Mesenchymal stem cell (in vitro differentiated cells and primary cell): ENCODE measurements around the gene DSN1.

Experiments
- DNase-seq: peaks from one replicate; pipeline ENCODE4 v3.0.0-alpha.2; 2013
- H2AFZ ChIP-seq: one replicate; pipeline ENCODE4 v1.6.1; 2013; ENCODE audit warnings: low read depth, mild to moderate bottlenecking, control low read depth, inconsistent platforms, low read length, moderate library complexity
- H2AK5ac ChIP-seq: 2 replicates; pipeline ENCODE4 v1.6.1; 2013; ENCODE audit warnings: low read length, moderate library complexity, mild to moderate bottlenecking, inconsistent platforms; ENCODE audit not compliant: severe bottlenecking
- H2BK120ac ChIP-seq: one replicate; pipeline ENCODE4 v1.6.1; 2013; ENCODE audit warnings: low read depth, mild to moderate bottlenecking, inconsistent platforms, low read length, moderate library complexity
- H2BK12ac ChIP-seq, 2 experiments: one replicate each; pipeline ENCODE4 v1.6.1; 2013; ENCODE audit warnings: inconsistent platforms in 2 of 2, low read length in 2 of 2, mild to moderate bottlenecking in 2 of 2, moderate library complexity in 2 of 2, control low read depth in 1 of 2
- H2BK15ac ChIP-seq: one replicate; pipeline ENCODE4 v1.6.1; 2013; ENCODE audit warnings: mild to moderate bottlenecking, low read depth, inconsistent platforms; ENCODE audit not compliant: poor library complexity, severe bottlenecking
- H2BK5ac ChIP-seq: 2 replicates; pipeline ENCODE4 v1.6.1; 2013; ENCODE audit warnings: low read depth, mild to moderate bottlenecking, low read length, control low read depth, inconsistent platforms; ENCODE audit not compliant: poor library complexity, severe bottlenecking
- H3K14ac ChIP-seq, 2 experiments: one replicate each; pipeline ENCODE4 v1.6.1; 2013; ENCODE audit warnings: inconsistent platforms in 2 of 2, low read length in 2 of 2, control low read depth in 1 of 2, mild to moderate bottlenecking in 1 of 2, moderate library complexity in 1 of 2
- H3K18ac ChIP-seq, 2 experiments: one replicate each; pipeline ENCODE4 v1.6.1; 2013; ENCODE audit warnings: inconsistent platforms in 2 of 2, low read length in 2 of 2, control low read depth in 1 of 2, low read depth in 1 of 2, mild to moderate bottlenecking in 1 of 2
- H3K23ac ChIP-seq, 2 experiments: one replicate each; pipeline ENCODE4 v1.6.1; 2013; ENCODE audit warnings: inconsistent platforms in 2 of 2, low read length in 2 of 2, mild to moderate bottlenecking in 2 of 2, moderate library complexity in 2 of 2, control low read depth in 1 of 2
- H3K27ac ChIP-seq: 2 replicates; pipeline ENCODE4 v1.5.1; 2013; ENCODE audit warnings: mild to moderate bottlenecking, moderate library complexity, low read length, control low read depth, inconsistent platforms; ENCODE audit not compliant: poor library complexity, severe bottlenecking
- H3K27me3 ChIP-seq, 2 experiments: 2 replicates each; pipeline versions ENCODE4 v1.6.1 to v1.7.0; 2013; ENCODE audit warnings: low read length in 2 of 2, mild to moderate bottlenecking in 2 of 2, moderate library complexity in 2 of 2, control low read depth in 1 of 2, inconsistent platforms in 1 of 2; ENCODE audit not compliant: control insufficient read depth in 1 of 2, insufficient read depth in 1 of 2
- H3K36me3 ChIP-seq, 2 experiments: 2 replicates each; pipeline versions ENCODE4 v1.6.1 to v1.7.0; 2013; ENCODE audit warnings: low read length in 2 of 2, control low read depth in 1 of 2, inconsistent platforms in 1 of 2, low read depth in 1 of 2, mild to moderate bottlenecking in 1 of 2; ENCODE audit not compliant: insufficient read depth in 2 of 2, control insufficient read depth in 1 of 2
- H3K4ac ChIP-seq, 2 experiments: one replicate each; pipeline ENCODE4 v1.6.1; 2013; ENCODE audit warnings: inconsistent platforms in 2 of 2, low read length in 2 of 2, mild to moderate bottlenecking in 2 of 2, moderate library complexity in 2 of 2, control low read depth in 1 of 2, low read depth in 1 of 2
- H3K4me1 ChIP-seq: 2 replicates; pipeline ENCODE4 v1.6.1; 2013; ENCODE audit warnings: low read depth, low read length, control low read depth; ENCODE audit not compliant: control insufficient read depth, insufficient read depth
- H3K4me2 ChIP-seq: 2 replicates; pipeline ENCODE4 v1.6.1; 2013; ENCODE audit warnings: low read length, mild to moderate bottlenecking, inconsistent platforms; ENCODE audit not compliant: poor library complexity, severe bottlenecking
- H3K4me3 ChIP-seq, 2 experiments: 2 replicates each; pipeline versions ENCODE4 v1.5.1 to v1.7.0; 2013; ENCODE audit warnings: low read length in 2 of 2, mild to moderate bottlenecking in 2 of 2, control low read depth in 1 of 2, low read depth in 1 of 2; ENCODE audit not compliant: insufficient read depth in 1 of 2
- H3K79me1 ChIP-seq: replicated peaks from 2 replicates; pipeline ENCODE4 v1.6.1; 2013; ENCODE audit warnings: mild to moderate bottlenecking, control low read depth, low read length, inconsistent platforms; ENCODE audit not compliant: poor library complexity, severe bottlenecking
- H3K9ac ChIP-seq: 2 replicates; pipeline ENCODE4 v1.7.0; 2013; ENCODE audit warnings: mild to moderate bottlenecking, low read length, moderate library complexity
- H3K9me3 ChIP-seq: 2 replicates; pipeline ENCODE4 v1.7.0; 2013; ENCODE audit warnings: mild to moderate bottlenecking, low read length; ENCODE audit not compliant: control insufficient read depth
- H4K8ac ChIP-seq: one replicate; pipeline ENCODE4 v1.6.1; 2013; ENCODE audit warnings: inconsistent platforms, mild to moderate bottlenecking, low read length, moderate library complexity
- H4K91ac ChIP-seq: one replicate; pipeline ENCODE4 v1.6.1; 2013; ENCODE audit warnings: mild to moderate bottlenecking, low read length, inconsistent platforms
- WGBS: methylation state at CpG from one replicate; pipeline ENCODE4 v1.1.7; 2013; ENCODE audit warnings: mixed read lengths; 5-methylcytosine and 5-hydroxymethylcytosine counted together

The DSN1 gene

GRCh38 chr20:36817496-36817895, 43.9 kb upstream of the DSN1 start:
- Histone ChIP-seq H2AK5ac (no peak overlapping the region), H4K91ac (no peak overlapping the region), H3K36me3 (peaks cover 52 to 87% of the 10 kb centered on the region in 2 experiments), H3K14ac (no peak overlapping the region), H3K27ac (no peak overlapping the region), H3K9ac (no peak overlapping the region), H2BK12ac (no peak overlapping the region), H3K4me2 (no peak overlapping the region), H3K79me1 (peaks cover 47% of the 10 kb centered on the region), H2BK15ac (no peak overlapping the region), H3K27me3 (no peaks in the 10 kb centered on the region), H3K4me1 (peaks cover 9% of the 10 kb centered on the region), H3K4me3 (no peak overlapping the region), H2BK5ac (no peak overlapping the region), H3K23ac (no peak overlapping the region), H3K9me3 (no peaks in the 10 kb centered on the region), H4K8ac (peak overlapping the region; percentile 36), H2BK120ac (no peak overlapping the region), H3K4ac (no peak overlapping the region), H3K18ac (no peak overlapping the region), H2AFZ (no peak overlapping the region)
- WGBS: 96% methylated on average over 3 of the region's 3 CpGs
- DNase-seq: no peak

GRCh38 chr20:36815454-36816091, 42.0 kb upstream of the DSN1 start:
- Histone ChIP-seq H3K79me1 (peaks cover 44% of the 10 kb centered on the region), H3K23ac (no peak overlapping the region), H3K27ac (no peak overlapping the region), H3K14ac (no peak overlapping the region), H2AFZ (no peak overlapping the region), H2AK5ac (no peak overlapping the region), H2BK5ac (no peak overlapping the region), H3K9ac (no peak overlapping the region), H3K27me3 (no peaks in the 10 kb centered on the region), H3K36me3 (peaks cover 49 to 85% of the 10 kb centered on the region in 2 experiments), H3K9me3 (no peaks in the 10 kb centered on the region), H2BK15ac (no peak overlapping the region), H3K4ac (no peak overlapping the region), H3K4me3 (no peak overlapping the region), H3K18ac (no peak overlapping the region), H4K8ac (peak overlapping the region; percentile 32), H4K91ac (peak overlapping the region; percentile 34), H3K4me2 (no peak overlapping the region), H2BK120ac (no peak overlapping the region), H3K4me1 (peaks cover 3% of the 10 kb centered on the region), H2BK12ac (no peak overlapping the region)
- WGBS: 97% methylated on average over 49 of the region's 49 CpGs
- DNase-seq: no peak

GRCh38 chr20:36812594-36813463, 39.3 kb upstream of the DSN1 start:
- peaks cover 52 to 82% of the 10 kb centered on the region in 2 experiments for H3K36me3 ChIP-seq
- no peak overlapping the region for H3K4me2 ChIP-seq
- no peak overlapping the region for H2BK120ac ChIP-seq
- no peak overlapping the region for H3K4ac ChIP-seq
- no peak overlapping the region for H2BK15ac ChIP-seq
- no peak overlapping the region for H4K8ac ChIP-seq
- H3K4me3 ChIP-seq: no peak overlapping the region
- no peak overlapping the region for H3K23ac ChIP-seq
- no peak overlapping the region for H3K27ac ChIP-seq
- H3K27me3 ChIP-seq: no peaks in the 10 kb centered on the region
- H3K9me3 ChIP-seq: no peaks in the 10 kb centered on the region
- no peak overlapping the region for H2BK12ac ChIP-seq
- H2AFZ ChIP-seq: no peak overlapping the region
- no peak overlapping the region for H3K9ac ChIP-seq
- H4K91ac ChIP-seq: no peak overlapping the region
- no peak overlapping the region for H2AK5ac ChIP-seq
- no peak overlapping the region for H3K14ac ChIP-seq
- H3K18ac ChIP-seq: no peak overlapping the region
- H3K4me1 ChIP-seq: peaks cover 9% of the 10 kb centered on the region
- WGBS: 96% methylated on average over 14 of the region's 14 CpGs
- no peak for DNase-seq
- H2BK5ac ChIP-seq: no peak overlapping the region
- H3K79me1 ChIP-seq: peaks cover 37% of the 10 kb centered on the region
